SK-N-MC (cell line): Measurements from ENCODE around the gene PDK2.

Experiments
- EZH2 ChIP-seq: fragments of 200-600 bp; sonication (generic); IDR thresholded peaks from one replicate; pipeline ENCODE4 v1.6.1; 2017; ENCODE audit warnings: antibody characterized with exemption
- POLR2AphosphoS5 ChIP-seq: IDR thresholded peaks from 2 replicates; pipeline ENCODE4 v1.6.1; 2012; ENCODE audit warnings: mild to moderate bottlenecking, low read depth, low read length, borderline replicate concordance

GRCh38 chr17:50103941-50104340 is 8.8 kb downstream of the PDK2 start:
- TF ChIP-seq POLR2AphosphoS5 = no peak
- no peak for TF ChIP-seq EZH2
